BJ (cell line): ENCODE results near the gene GRAP2. TPM values are rescaled to one million over a fixed set of nuclear protein-coding genes. Genes with fewer than 3 reads are reported as not detected.

Source experiments
- CTCF ChIA-PET: fragments of 350-600 bp; formaldehyde crosslinking; extraction: SDS; loops from one replicate; lab custom pipeline; 2021; ENCODE audit warnings: antibody characterized with exemption, inconsistent platforms; lab: Yijun Ruan, JAX
- POLR2A ChIA-PET: fragments of 300-600 bp; sonication (Branson Sonifier 250); formaldehyde crosslinking; extraction: SDS; loops from one replicate; lab custom pipeline; 2021; ENCODE audit warnings: antibody characterized with exemption; lab: Charles Lee
- DNase-seq: peaks from one replicate; pipeline ENCODE4 v3.0.0-alpha.2; 2011; ENCODE audit warnings: low read depth
- H3K27me3 ChIP-seq: 2 replicates; pipeline ENCODE4 v1.6.0; 2011; ENCODE audit warnings: low read length; ENCODE audit not compliant: control insufficient read depth, insufficient read depth
- H3K36me3 ChIP-seq: 2 replicates; pipeline ENCODE4 v1.5.1; 2011; ENCODE audit warnings: low read length; ENCODE audit not compliant: control insufficient read depth, insufficient read depth
- H3K4me3 ChIP-seq: 2 replicates; pipeline ENCODE4 v1.5.1; 2011; ENCODE audit warnings: low read depth, mild to moderate bottlenecking, control low read depth, low read length
- CTCF ChIP-seq: IDR thresholded peaks from 2 replicates; pipeline ENCODE4 v1.5.1; 2011; ENCODE audit warnings: low read depth, mild to moderate bottlenecking, control low read depth, inconsistent platforms, low read length, moderate library complexity; ENCODE audit not compliant: insufficient read depth
- polyA plus RNA-seq: library from polyadenylated mRNA; depleted of rRNA; stranded (reverse); fragments of >200 nt; gene quantifications from 2 replicates; pipeline ENCODE4 v1.2.3, GENCODE V29; 2011

GRAP2 gene
- polyA plus RNA-seq, 1 experiment, result not detected

- POLR2A ChIA-PET, result no interaction called here
- CTCF ChIA-PET, result interaction anchor here (1.0 kb wide), 1 partner anchor 17 kb away, joined by 4 read pairs; no protein-coding TSS in a partner anchor
- DNase-seq, result no peak
- H3K36me3 ChIP-seq, result no peaks in the 10 kb centered on the region
- no peak overlapping the region for H3K4me3 ChIP-seq
- peaks cover 30% of the 10 kb centered on the region for H3K27me3 ChIP-seq
- no peak for TF ChIP-seq CTCF
Measured at GRCh38 chr22:39925273-39925672, 24.4 kb downstream of the GRAP2 start.

GRCh38 chr22:39925909-39926679 is 25.2 kb downstream of the GRAP2 start:
- ChIA-PET CTCF (interaction anchor here (1.0 kb wide), 1 partner anchor 17 kb away, joined by 4 read pairs; no protein-coding TSS in a partner anchor), POLR2A (no interaction called here)
- no peaks in the 10 kb centered on the region for H3K36me3 ChIP-seq
- no peak overlapping the region for H3K4me3 ChIP-seq
- peaks cover 28% of the 10 kb centered on the region for H3K27me3 ChIP-seq
- TF ChIP-seq CTCF, result no peak
- no peak for DNase-seq

GRCh38 chr22:39926753-39927152 is 25.9 kb downstream of the GRAP2 start:
- Histone ChIP-seq H3K4me3 (no peak overlapping the region), H3K36me3 (no peaks in the 10 kb centered on the region), H3K27me3 (peaks cover 29% of the 10 kb centered on the region)
- no peak for DNase-seq
- no peak for TF ChIP-seq CTCF
- ChIA-PET POLR2A (no interaction called here), CTCF (no interaction called here)

GRCh38 chr22:39927544-39927943 is 26.7 kb downstream of the GRAP2 start:
- no peak for TF ChIP-seq CTCF
- ChIA-PET POLR2A (no interaction called here), CTCF (interaction anchor here (0.6 kb wide), 1 partner anchor 475 kb away, joined by 3 read pairs; no protein-coding TSS in a partner anchor)
- no peak for DNase-seq
- Histone ChIP-seq H3K4me3 (no peak overlapping the region), H3K36me3 (no peaks in the 10 kb centered on the region), H3K27me3 (peaks cover 22% of the 10 kb centered on the region)

- peaks cover 22% of the 10 kb centered on the region for H3K27me3 ChIP-seq
- ChIA-PET POLR2A (no interaction called here), CTCF (no interaction called here)
- no peak for TF ChIP-seq CTCF
- no peaks in the 10 kb centered on the region for H3K36me3 ChIP-seq
- DNase-seq, result no peak
- H3K4me3 ChIP-seq, result no peak overlapping the region
Measured at GRCh38 chr22:39928536-39929520, 27.9 kb downstream of the GRAP2 start.
